AG09309 (cell line): Measurements from ENCODE around the gene FBXO9.
"Not testable (repeated sequence)": the region's sequence is repeated elsewhere in the genome, so short reads cannot be mapped to it uniquely, and the experiment has no call there.

ENCODE experiments used
- DNase-seq: peaks from one replicate; pipeline ENCODE4 v3.0.0-alpha.2; 2010; ENCODE audit warnings: low read depth
- H3K4me3 ChIP-seq: 2 replicates; pipeline ENCODE4 v1.5.1; 2011; ENCODE audit warnings: mild to moderate bottlenecking, low read depth, low read length, moderate library complexity; ENCODE audit not compliant: control insufficient read depth
- TF ChIP-seq, protein P1 (sequence below): IDR thresholded peaks from 2 replicates; pipeline ENCODE4 v1.5.1; 2011; ENCODE audit warnings: mild to moderate bottlenecking, low read depth, low read length, inconsistent platforms; ENCODE audit not compliant: insufficient read depth, control insufficient read depth; ENCODE audit errors: missing control alignments

The FBXO9 gene

GRCh38 chr6:53055873-53056272, 9.3 kb upstream of the FBXO9 start:
- DNase-seq = no peak
- TF ChIP-seq, protein P1, sequence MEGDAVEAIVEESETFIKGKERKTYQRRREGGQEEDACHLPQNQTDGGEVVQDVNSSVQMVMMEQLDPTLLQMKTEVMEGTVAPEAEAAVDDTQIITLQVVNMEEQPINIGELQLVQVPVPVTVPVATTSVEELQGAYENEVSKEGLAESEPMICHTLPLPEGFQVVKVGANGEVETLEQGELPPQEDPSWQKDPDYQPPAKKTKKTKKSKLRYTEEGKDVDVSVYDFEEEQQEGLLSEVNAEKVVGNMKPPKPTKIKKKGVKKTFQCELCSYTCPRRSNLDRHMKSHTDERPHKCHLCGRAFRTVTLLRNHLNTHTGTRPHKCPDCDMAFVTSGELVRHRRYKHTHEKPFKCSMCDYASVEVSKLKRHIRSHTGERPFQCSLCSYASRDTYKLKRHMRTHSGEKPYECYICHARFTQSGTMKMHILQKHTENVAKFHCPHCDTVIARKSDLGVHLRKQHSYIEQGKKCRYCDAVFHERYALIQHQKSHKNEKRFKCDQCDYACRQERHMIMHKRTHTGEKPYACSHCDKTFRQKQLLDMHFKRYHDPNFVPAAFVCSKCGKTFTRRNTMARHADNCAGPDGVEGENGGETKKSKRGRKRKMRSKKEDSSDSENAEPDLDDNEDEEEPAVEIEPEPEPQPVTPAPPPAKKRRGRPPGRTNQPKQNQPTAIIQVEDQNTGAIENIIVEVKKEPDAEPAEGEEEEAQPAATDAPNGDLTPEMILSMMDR = no peak
- H3K4me3 ChIP-seq = no peak overlapping the region

- TF ChIP-seq, protein P1 = no peak
- H3K4me3 ChIP-seq = no peak overlapping the region
- DNase-seq = no peak
Measured at GRCh38 chr6:53056273-53056672, 8.9 kb upstream of the FBXO9 start.

DNA sequence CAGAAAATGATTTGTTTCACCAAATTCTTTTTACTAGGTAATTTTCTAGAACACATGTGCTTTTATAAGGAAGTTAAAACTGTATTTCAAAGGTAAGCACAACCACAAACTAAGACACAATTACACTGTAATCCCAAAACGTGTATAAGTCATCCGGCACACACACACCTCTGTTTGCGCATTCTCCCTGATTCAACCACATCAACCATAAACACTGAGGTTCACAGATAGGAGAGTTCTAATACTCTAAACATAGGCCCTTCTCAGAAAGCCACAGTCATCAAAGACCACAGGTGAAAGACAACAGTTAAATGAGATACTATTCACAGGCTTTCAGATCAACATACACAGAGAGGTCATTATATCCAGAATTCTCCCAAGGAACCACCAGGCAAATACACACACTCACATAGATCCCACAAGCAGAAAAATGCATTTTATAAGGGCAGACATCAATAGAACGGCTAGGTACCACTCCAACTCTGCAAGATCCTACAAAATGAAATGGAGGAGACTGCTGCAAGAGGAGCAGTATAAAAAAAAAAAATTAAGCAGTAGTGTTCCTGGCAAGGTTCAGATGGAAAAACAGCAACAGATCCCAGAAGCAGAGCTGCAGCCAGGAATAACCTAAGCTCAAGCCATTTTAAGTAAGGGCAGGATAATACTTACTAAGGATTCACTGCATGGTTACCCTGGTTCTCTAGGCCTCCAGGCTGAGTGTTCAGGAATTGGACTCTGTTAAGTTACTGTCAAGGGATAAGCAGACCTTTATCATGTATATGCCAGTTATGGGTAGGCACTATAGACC, 6.6 kb upstream of the FBXO9 start:
- DNase-seq = no peak
- TF ChIP-seq, protein P1 = no peak
- H3K4me3 ChIP-seq = no peak overlapping the region

DNA sequence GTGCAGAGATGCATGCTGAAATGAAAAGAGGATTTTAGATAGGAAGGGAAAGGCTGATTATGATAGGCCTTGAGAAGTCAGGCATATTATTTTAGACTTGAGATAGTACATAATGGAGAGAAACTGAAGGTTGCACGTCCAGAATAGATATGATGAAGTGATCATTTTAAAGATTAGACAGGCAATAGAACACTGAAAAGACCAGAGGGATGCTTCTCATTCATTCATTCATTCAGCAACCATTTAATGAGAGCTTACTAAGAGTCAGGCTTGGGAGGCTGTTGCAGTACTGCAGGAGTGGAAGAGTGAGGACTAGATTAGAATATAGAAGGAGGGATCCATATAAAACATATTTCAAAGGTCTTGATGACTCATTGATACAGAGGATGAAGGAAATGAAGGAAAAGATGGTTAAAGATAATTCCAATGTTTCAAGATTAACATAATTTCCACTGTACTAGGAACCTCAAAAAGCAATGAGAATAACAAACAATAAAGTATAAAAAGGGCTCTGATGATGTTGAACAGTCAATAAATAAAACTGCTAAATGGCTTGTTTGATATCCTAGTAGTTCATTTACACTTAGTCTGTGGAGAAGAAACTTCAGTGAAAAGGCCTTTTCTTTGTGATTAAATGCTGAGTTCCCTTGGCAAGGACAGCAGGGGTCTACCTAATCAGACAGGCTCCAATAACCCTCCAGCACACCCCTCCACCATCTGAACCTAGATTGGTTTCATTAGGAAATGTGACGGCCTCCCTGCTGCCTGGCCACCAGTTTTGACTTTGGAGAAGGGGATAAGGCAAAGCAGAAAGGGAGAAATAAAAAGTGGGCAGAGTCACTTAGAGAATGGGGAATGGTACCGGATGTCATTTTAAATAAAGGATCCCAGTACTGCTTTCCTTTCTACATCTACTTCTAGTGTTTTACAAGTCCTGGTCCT, 5.3 kb upstream of the FBXO9 start:
- TF ChIP-seq, protein P1 = no peak
- no peak for DNase-seq
- H3K4me3 ChIP-seq = peak overlapping the region; percentile 74

DNA sequence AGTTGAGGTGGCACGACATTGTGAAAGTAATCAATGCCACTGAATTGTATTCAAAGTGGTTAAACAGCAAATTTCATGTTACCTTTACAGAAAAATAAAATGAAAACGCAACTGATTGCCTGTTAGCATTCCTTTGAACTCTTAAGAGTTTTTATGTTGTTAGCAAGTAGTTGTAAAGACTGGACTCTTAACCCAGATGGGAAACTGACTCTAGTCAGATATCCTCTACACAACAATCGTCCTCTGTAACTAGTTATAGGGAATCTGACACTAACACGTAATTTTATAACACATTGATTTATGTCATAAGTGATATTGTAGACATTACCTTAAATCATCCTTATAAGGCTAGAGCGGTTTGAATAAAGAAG, 3.0 kb upstream of the FBXO9 start:
- TF ChIP-seq, protein P1 = no peak
- no peak for DNase-seq
- H3K4me3 ChIP-seq = peak overlapping the region; percentile 74

- H3K4me3 ChIP-seq, DNase-seq: not testable (repeated sequence)
Measured at GRCh38 chr6:53064255-53064654, 949 bp upstream of the FBXO9 start.
